ENCODE measurements around the gene EMC9. TPM values are rescaled to one million over a fixed set of nuclear protein-coding genes. Genes with fewer than 3 reads are reported as not detected.

The EMC9 gene
- polyA plus RNA-seq, 1 donor (not counting 4 experiments of a cell fraction or from before 2014, with no cell fraction given) = 11.0 TPM

DNA sequence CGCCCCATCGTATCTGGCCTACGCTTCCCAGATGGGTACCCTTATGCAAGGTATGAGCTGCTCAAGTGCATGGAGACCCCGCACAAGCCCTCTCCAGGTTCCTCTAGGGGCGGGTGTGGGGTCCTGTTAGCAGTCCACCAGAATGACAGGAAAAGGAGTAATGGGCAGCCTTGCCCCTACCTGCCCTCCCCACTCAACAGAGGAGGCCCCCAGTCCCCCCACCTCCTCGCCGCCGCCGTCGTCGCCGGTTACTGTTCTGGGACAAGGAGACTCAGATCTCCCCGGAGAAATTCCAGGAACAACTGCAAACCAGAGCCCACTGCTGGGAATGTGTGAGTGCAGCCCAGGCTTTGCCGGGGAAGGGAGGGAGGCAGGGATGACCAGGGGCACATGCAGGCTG, 36.5 kb upstream of the EMC9 start:
- H3K79me2 ChIP-seq (ENCODE audit: control insufficient read depth, insufficient read depth, low read length) = no peaks in the 10 kb centered on the region
- H3K9me1 ChIP-seq (ENCODE audit: control insufficient read depth, extremely low read depth, insufficient read depth, low read length) = no peaks in the 10 kb centered on the region
- peaks cover 36 to 48% of the 10 kb centered on the region in 2 experiments for H3K36me3 ChIP-seq (ENCODE audit: control insufficient read depth in 2 of 2, extremely low read depth in 1 of 2, insufficient read depth in 2 of 2, low read length in 2 of 2)
- H4K20me1 ChIP-seq (ENCODE audit: control insufficient read depth, extremely low read depth, insufficient read depth, low read length) = peaks cover 8% of the 10 kb centered on the region
- no peaks in the 10 kb centered on the region for H3K9me3 ChIP-seq (ENCODE audit: control insufficient read depth, low read depth, low read length)
- no peak overlapping the region for H2AFZ ChIP-seq (ENCODE audit: control insufficient read depth, low read length)
- DNase-seq (ENCODE audit: low read depth, low spot score) (no peak), FAIRE-seq (no peak)
- H3K27ac ChIP-seq (ENCODE audit: control insufficient read depth, insufficient read depth, low read length) = no peak overlapping the region
- dilution Hi-C loops (cut with MboI; ENCODE audit: extremely low pct_ligation_motif_present, low sequenced_read_pairs) = no loop called here
- H3K9ac ChIP-seq (ENCODE audit: control insufficient read depth, extremely low read depth, insufficient read depth, low read length) = no peak overlapping the region
- no peaks in the 10 kb centered on the region for H3K4me1 ChIP-seq (ENCODE audit: control insufficient read depth, extremely low read depth, insufficient read depth, low read length)
- no peak for TF ChIP-seq EZH2 (IDR thresholded peaks at IDR 0.05; ENCODE audit: low read length)
- TF ChIP-seq, protein P1, sequence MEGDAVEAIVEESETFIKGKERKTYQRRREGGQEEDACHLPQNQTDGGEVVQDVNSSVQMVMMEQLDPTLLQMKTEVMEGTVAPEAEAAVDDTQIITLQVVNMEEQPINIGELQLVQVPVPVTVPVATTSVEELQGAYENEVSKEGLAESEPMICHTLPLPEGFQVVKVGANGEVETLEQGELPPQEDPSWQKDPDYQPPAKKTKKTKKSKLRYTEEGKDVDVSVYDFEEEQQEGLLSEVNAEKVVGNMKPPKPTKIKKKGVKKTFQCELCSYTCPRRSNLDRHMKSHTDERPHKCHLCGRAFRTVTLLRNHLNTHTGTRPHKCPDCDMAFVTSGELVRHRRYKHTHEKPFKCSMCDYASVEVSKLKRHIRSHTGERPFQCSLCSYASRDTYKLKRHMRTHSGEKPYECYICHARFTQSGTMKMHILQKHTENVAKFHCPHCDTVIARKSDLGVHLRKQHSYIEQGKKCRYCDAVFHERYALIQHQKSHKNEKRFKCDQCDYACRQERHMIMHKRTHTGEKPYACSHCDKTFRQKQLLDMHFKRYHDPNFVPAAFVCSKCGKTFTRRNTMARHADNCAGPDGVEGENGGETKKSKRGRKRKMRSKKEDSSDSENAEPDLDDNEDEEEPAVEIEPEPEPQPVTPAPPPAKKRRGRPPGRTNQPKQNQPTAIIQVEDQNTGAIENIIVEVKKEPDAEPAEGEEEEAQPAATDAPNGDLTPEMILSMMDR (optimal IDR thresholded peaks at IDR 0.05 in 1 of 3, IDR thresholded peaks at IDR 0.05 in 1 of 3, conservative IDR thresholded peaks at IDR 0.05 in 1 of 3; ENCODE audit: extremely low read depth in 1 of 3, insufficient read depth in 2 of 3, low read length in 3 of 3) = no peak
- no peak overlapping the region for H3K4me2 ChIP-seq (ENCODE audit: control insufficient read depth, extremely low read depth, insufficient read depth, low read depth, low read length)
- no peaks in the 10 kb centered on the region for H3K27me3 ChIP-seq (ENCODE audit: control insufficient read depth, extremely low read depth, insufficient read depth, low read length)
- H3K4me3 ChIP-seq (ENCODE audit: control insufficient read depth in 2 of 3, extremely low read depth in 1 of 3, insufficient read depth in 2 of 3, low read depth in 1 of 3, low read length in 3 of 3) = no peak overlapping the region

DNA sequence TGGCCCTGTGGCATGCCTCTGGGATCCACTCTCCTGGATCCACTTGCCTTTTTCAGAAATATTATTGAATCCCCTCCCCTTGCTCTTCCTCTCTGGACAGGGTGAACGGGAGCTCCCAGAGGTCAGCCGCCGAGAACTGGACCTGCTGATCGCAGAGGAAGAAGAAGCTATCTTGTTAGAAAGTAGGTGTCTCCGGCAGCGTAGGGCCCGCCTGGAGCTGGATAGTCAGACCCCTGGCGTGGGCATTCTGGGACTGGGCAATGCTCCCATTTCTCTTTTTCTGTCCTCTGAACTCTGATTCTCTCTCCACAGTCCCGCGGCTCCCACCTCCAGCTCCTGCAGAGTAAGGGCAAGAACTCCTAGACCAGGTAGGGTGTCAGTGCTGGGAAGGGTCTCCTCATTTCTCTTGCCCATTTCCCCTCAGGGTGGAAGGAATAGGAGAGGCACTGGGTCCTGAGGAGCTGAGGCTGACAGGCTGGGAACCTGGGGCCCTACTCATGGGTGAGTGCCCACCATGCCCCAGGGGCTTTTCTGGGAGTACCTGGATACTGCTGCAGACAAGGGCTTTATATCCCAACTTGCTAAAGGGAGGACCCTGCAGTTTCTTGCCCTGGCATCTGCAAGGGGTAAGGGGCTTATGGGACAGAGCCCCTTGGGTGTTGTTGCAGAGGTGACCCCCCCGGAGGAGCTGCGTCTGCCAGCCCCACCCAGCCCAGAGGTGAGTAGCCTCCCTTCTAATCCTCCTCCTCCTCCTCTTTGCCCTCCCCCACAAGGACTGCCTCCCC, 35.8 kb upstream of the EMC9 start:
- Histone ChIP-seq H3K4me3 (ENCODE audit: control insufficient read depth in 2 of 3, extremely low read depth in 1 of 3, insufficient read depth in 2 of 3, low read depth in 1 of 3, low read length in 3 of 3) (no peak overlapping the region), H4K20me1 (ENCODE audit: control insufficient read depth, extremely low read depth, insufficient read depth, low read length) (peaks cover 8% of the 10 kb centered on the region), H2AFZ (ENCODE audit: control insufficient read depth, low read length) (no peak overlapping the region), H3K27me3 (ENCODE audit: control insufficient read depth, extremely low read depth, insufficient read depth, low read length) (no peaks in the 10 kb centered on the region), H3K4me2 (ENCODE audit: control insufficient read depth, extremely low read depth, insufficient read depth, low read depth, low read length) (no peak overlapping the region), H3K36me3 (ENCODE audit: control insufficient read depth in 2 of 2, extremely low read depth in 1 of 2, insufficient read depth in 2 of 2, low read length in 2 of 2) (peaks cover 36 to 48% of the 10 kb centered on the region in 2 experiments), H3K9ac (ENCODE audit: control insufficient read depth, extremely low read depth, insufficient read depth, low read length) (no peak overlapping the region), H3K9me1 (ENCODE audit: control insufficient read depth, extremely low read depth, insufficient read depth, low read length) (no peaks in the 10 kb centered on the region), H3K79me2 (ENCODE audit: control insufficient read depth, insufficient read depth, low read length) (no peaks in the 10 kb centered on the region), H3K4me1 (ENCODE audit: control insufficient read depth, extremely low read depth, insufficient read depth, low read length) (no peaks in the 10 kb centered on the region), H3K27ac (ENCODE audit: control insufficient read depth, insufficient read depth, low read length) (no peak overlapping the region), H3K9me3 (ENCODE audit: control insufficient read depth, low read depth, low read length) (no peaks in the 10 kb centered on the region)
- no peak for FAIRE-seq
- no peak for DNase-seq (ENCODE audit: low read depth, low spot score)
- dilution Hi-C loops (cut with MboI; ENCODE audit: extremely low pct_ligation_motif_present, low sequenced_read_pairs) = no loop called here
- no peak for TF ChIP-seq EZH2 (IDR thresholded peaks at IDR 0.05; ENCODE audit: low read length)
- TF ChIP-seq, protein P1 (optimal IDR thresholded peaks at IDR 0.05 in 1 of 3, IDR thresholded peaks at IDR 0.05 in 1 of 3, conservative IDR thresholded peaks at IDR 0.05 in 1 of 3; ENCODE audit: extremely low read depth in 1 of 3, insufficient read depth in 2 of 3, low read length in 3 of 3) = no peak
